NB4 (cell line): ENCODE measurements around the gene UBE2Q2.
A peak's percentile ranks its signal among the peaks of the same experiment; 100 is the strongest.

ENCODE experiments used
- CTCF ChIP-seq: IDR thresholded peaks from one replicate; pipeline ENCODE4 v1.5.1; 2012; ENCODE audit warnings: low read depth, low read length
- MAX ChIP-seq: IDR thresholded peaks from 2 replicates; pipeline ENCODE4 v1.6.1; 2011; ENCODE audit warnings: low read depth, low read length
- POLR2A ChIP-seq: IDR thresholded peaks from 2 replicates; pipeline ENCODE4 v1.6.1; 2011; ENCODE audit warnings: mild to moderate bottlenecking; ENCODE audit not compliant: insufficient read length; ENCODE audit errors: extremely low read depth

- TF ChIP-seq CTCF = peak; percentile 66
- peak; percentile 62; the same call in 1 of the 2 replicates for TF ChIP-seq MAX
- no peak for TF ChIP-seq POLR2A
Observed at GRCh38 chr15:75801859-75802593, 41.2 kb upstream of the UBE2Q2 start.
